DOHH2 (cell line): Measurements from ENCODE around the gene UBE2M.

Experiments
- H3F3A ChIP-seq: fragments of 200-600 bp; sonication (generic), shearing (Covaris generic); 2 replicates; pipeline ENCODE4 v1.6.0; 2016; ENCODE audit warnings: antibody characterized with exemption, mild to moderate bottlenecking; ENCODE audit not compliant: control insufficient read depth, insufficient read depth
- H3K27ac ChIP-seq: fragments of 200-600 bp; sonication (generic); 2 replicates; pipeline ENCODE4 v1.5.1; 2014; ENCODE audit warnings: low read depth, mild to moderate bottlenecking, low read length, moderate library complexity
- H3K27me3 ChIP-seq: fragments of 200-600 bp; sonication (generic); 2 replicates; pipeline ENCODE4 v1.6.1; 2014; ENCODE audit warnings: mild to moderate bottlenecking, low read length, mixed read lengths; ENCODE audit not compliant: control insufficient read depth
- H3K36me3 ChIP-seq: fragments of 200-600 bp; sonication (generic); 2 replicates; pipeline ENCODE4 v1.6.1; 2014; ENCODE audit warnings: mild to moderate bottlenecking, low read length, moderate library complexity, mixed read lengths; ENCODE audit not compliant: control insufficient read depth
- H3K4me1 ChIP-seq: fragments of 200-600 bp; sonication (generic); 2 replicates; pipeline ENCODE4 v1.6.1; 2014; ENCODE audit warnings: mild to moderate bottlenecking, low read length, mixed read lengths; ENCODE audit not compliant: control insufficient read depth
- H3K4me2 ChIP-seq: fragments of 200-600 bp; sonication (generic); 2 replicates; pipeline ENCODE4 v1.6.0; 2014; ENCODE audit warnings: mild to moderate bottlenecking, low read length, moderate library complexity
- H3K4me3 ChIP-seq: fragments of 200-600 bp; sonication (generic); 2 replicates; pipeline ENCODE4 v1.5.1; 2014; ENCODE audit warnings: mild to moderate bottlenecking, low read length, mixed read lengths
- H3K79me2 ChIP-seq: fragments of 200-600 bp; sonication (generic); 2 replicates; pipeline ENCODE4 v1.6.1; 2014; ENCODE audit warnings: mild to moderate bottlenecking, low read length, mixed read lengths; ENCODE audit not compliant: control insufficient read depth
- H3K9me2 ChIP-seq: fragments of 200-600 bp; sonication (generic); replicated peaks from 2 replicates; pipeline ENCODE4 v1.6.1; 2014; ENCODE audit warnings: mild to moderate bottlenecking, low read length, mixed read lengths; ENCODE audit not compliant: control insufficient read depth
- H3K9me3 ChIP-seq: fragments of 200-600 bp; sonication (generic); 2 replicates; pipeline ENCODE4 v1.6.1; 2014; ENCODE audit warnings: antibody characterized with exemption, low read length, mixed read lengths; ENCODE audit not compliant: control insufficient read depth, insufficient read depth
- H4K20me1 ChIP-seq: fragments of 200-600 bp; sonication (generic); 2 replicates; pipeline ENCODE4 v1.6.0; 2014; ENCODE audit warnings: low read depth, mild to moderate bottlenecking, antibody characterized with exemption, low read length, moderate library complexity; ENCODE audit not compliant: control insufficient read depth, insufficient read depth
- CTCF ChIP-seq: fragments of 200-600 bp; sonication (generic); IDR thresholded peaks from one replicate; pipeline ENCODE4 v1.5.1; 2014; ENCODE audit warnings: antibody characterized with exemption, mild to moderate bottlenecking, low read depth, low read length; ENCODE audit not compliant: poor library complexity, severe bottlenecking
- EZH2phosphoT487 ChIP-seq: fragments of 200-600 bp; sonication (generic); IDR thresholded peaks from 2 replicates; pipeline ENCODE4 v1.6.1; 2017; ENCODE audit warnings: borderline replicate concordance, mild to moderate bottlenecking, antibody characterized with exemption, low read length, moderate library complexity, mixed read lengths

The UBE2M gene

GRCh38 chr19:58549664-58550361 is 8.6 kb downstream of the UBE2M start:
- Histone ChIP-seq H3K36me3 (peaks cover 96% of the 10 kb centered on the region), H3K4me3 (no peak overlapping the region), H3K9me3 (no peaks in the 10 kb centered on the region), H3K4me2 (no peak overlapping the region), H4K20me1 (peaks cover 26% of the 10 kb centered on the region), H3K79me2 (peaks cover 64% of the 10 kb centered on the region), H3K27ac (no peak overlapping the region), H3K27me3 (no peaks in the 10 kb centered on the region), H3F3A (peaks cover 63% of the 10 kb centered on the region), H3K9me2 (no peaks in the 10 kb centered on the region), H3K4me1 (peaks cover 39% of the 10 kb centered on the region)
- no peak for TF ChIP-seq CTCF
- TF ChIP-seq EZH2phosphoT487, result no peak

GRCh38 chr19:58548859-58549663 is 9.3 kb downstream of the UBE2M start:
- no peak overlapping the region for H3K27ac ChIP-seq
- H3K4me3 ChIP-seq, result no peak overlapping the region
- no peaks in the 10 kb centered on the region for H3K9me3 ChIP-seq
- H3K4me1 ChIP-seq, result peaks cover 37% of the 10 kb centered on the region
- H3K36me3 ChIP-seq, result peaks cover 90% of the 10 kb centered on the region
- no peaks in the 10 kb centered on the region for H3K9me2 ChIP-seq
- H3K79me2 ChIP-seq, result peaks cover 61% of the 10 kb centered on the region
- peaks cover 56% of the 10 kb centered on the region for H3F3A ChIP-seq
- peaks cover 26% of the 10 kb centered on the region for H4K20me1 ChIP-seq
- no peak for TF ChIP-seq EZH2phosphoT487
- TF ChIP-seq CTCF, result no peak
- H3K27me3 ChIP-seq, result no peaks in the 10 kb centered on the region
- H3K4me2 ChIP-seq, result no peak overlapping the region

- Histone ChIP-seq H3K4me1 (peaks cover 32% of the 10 kb centered on the region), H3K9me2 (no peaks in the 10 kb centered on the region), H3K27ac (no peak overlapping the region), H3K36me3 (peaks cover 79% of the 10 kb centered on the region), H3K27me3 (no peaks in the 10 kb centered on the region), H3K4me2 (peak overlapping the region; percentile 91; the same call in 1 of the 2 replicates), H3K79me2 (peaks cover 57% of the 10 kb centered on the region), H4K20me1 (peaks cover 26% of the 10 kb centered on the region), H3K9me3 (no peaks in the 10 kb centered on the region), H3K4me3 (no peak overlapping the region), H3F3A (peaks cover 48% of the 10 kb centered on the region)
- TF ChIP-seq EZH2phosphoT487 (no peak), CTCF (no peak)
Observed at GRCh38 chr19:58547323-58548312, 10.8 kb downstream of the UBE2M start.
